Nasal cavity respiratory epithelium epithelial cell of viscerocranial mucosa (primary cell): ENCODE data around the gene THOP1. TPM values are rescaled to one million over a fixed set of nuclear protein-coding genes. Genes with fewer than 3 reads are reported as not detected.

ENCODE experiments used
- total RNA-seq: library from RNA; depleted of rRNA; stranded (reverse); fragments of >200 nt; gene quantifications from 2 replicates; pipeline ENCODE4 v1.2.3, GENCODE V29; 2014

The THOP1 gene
- total RNA-seq: 37.6 and 85.9 TPM in 2 replicates

GRCh38 chr19:2785244-2785997 is at the start of gene THOP1:
THOP1 (plus strand) TSS chr19:2785503; CDS start chr19:2785663, 160 bp downstream.

GRCh38 chr19:2739602-2740313 is 45.5 kb upstream of the THOP1 start, which contains the start of gene SLC39A3:
SLC39A3 (minus strand) TSS chr19:2740017; CDS start chr19:2737257, 2,760 bp downstream.

GRCh38 chr19:2782936-2783780 is 2.1 kb upstream of the THOP1 start, which contains the start of gene SGTA:
SGTA (minus strand) TSS chr19:2783273; CDS start chr19:2769068, 14,205 bp downstream.

GRCh38 chr19:2819540-2820111 is 34.3 kb downstream of the THOP1 start, which contains the start of gene ZNF554:
ZNF554 (plus strand) TSS chr19:2819868; CDS start chr19:2820072, 204 bp downstream.

GRCh38 chr19:2840794-2841791 is 55.8 kb downstream of the THOP1 start, which contains the start of gene ZNF555:
ZNF555 (plus strand) TSS chr19:2841475; CDS start chr19:2841573, 98 bp downstream.

Other genes starting within 250 kb of the THOP1 start
- gene GNG7, start 82.8 kb upstream of the THOP1 start, total RNA-seq: under 0.01 and 0.14 TPM in 2 replicates
- 0.34 and 0.71 TPM in 2 replicates for gene DIRAS1, start 64.1 kb upstream of the THOP1 start, total RNA-seq
- 29.7 and 40.6 TPM in 2 replicates for gene SLC39A3, start 45.5 kb upstream of the THOP1 start, total RNA-seq
- 30.1 and 41.6 TPM in 2 replicates for gene SGTA, start 2.2 kb upstream of the THOP1 start, total RNA-seq
- gene ZNF554, start 34.4 kb downstream of the THOP1 start, total RNA-seq: 4.1 and 6.6 TPM in 2 replicates
- gene ZNF555, start 56.0 kb downstream of the THOP1 start, total RNA-seq: 7.2 and 8.8 TPM in 2 replicates
- gene ZNF556, start 81.8 kb downstream of the THOP1 start, total RNA-seq: 0.34 and 0.71 TPM in 2 replicates
- gene ZNF57, start 115.4 kb downstream of the THOP1 start, total RNA-seq: 15.4 and 16.1 TPM in 2 replicates
- 10.3 and 12.3 TPM in 2 replicates for gene ZNF77, start 159.5 kb downstream of the THOP1 start, total RNA-seq
- gene TLE6, start 192.1 kb downstream of the THOP1 start, total RNA-seq: 0.28 TPM in 1 of 2 replicates, not detected in the other
- 0.34 and 3.9 TPM in 2 replicates for gene TLE2, start 243.8 kb downstream of the THOP1 start, total RNA-seq